ENCODE data around the gene STAC3.

The STAC3 gene

GRCh38 chr12:57222286-57223190 lies 28.4 kb downstream of the STAC3 start:
- DNase-seq (ENCODE audit: low read depth) = no peak

- DNase-seq (ENCODE audit: low read depth) = no peak
Observed at GRCh38 chr12:57221169-57221917, 29.6 kb downstream of the STAC3 start.

GRCh38 chr12:57220770-57221168 lies 30.2 kb downstream of the STAC3 start:
- no peak for DNase-seq (ENCODE audit: low read depth)

- no peak for DNase-seq (ENCODE audit: low read depth)
Observed at GRCh38 chr12:57219993-57220754, 30.8 kb downstream of the STAC3 start.

DNA sequence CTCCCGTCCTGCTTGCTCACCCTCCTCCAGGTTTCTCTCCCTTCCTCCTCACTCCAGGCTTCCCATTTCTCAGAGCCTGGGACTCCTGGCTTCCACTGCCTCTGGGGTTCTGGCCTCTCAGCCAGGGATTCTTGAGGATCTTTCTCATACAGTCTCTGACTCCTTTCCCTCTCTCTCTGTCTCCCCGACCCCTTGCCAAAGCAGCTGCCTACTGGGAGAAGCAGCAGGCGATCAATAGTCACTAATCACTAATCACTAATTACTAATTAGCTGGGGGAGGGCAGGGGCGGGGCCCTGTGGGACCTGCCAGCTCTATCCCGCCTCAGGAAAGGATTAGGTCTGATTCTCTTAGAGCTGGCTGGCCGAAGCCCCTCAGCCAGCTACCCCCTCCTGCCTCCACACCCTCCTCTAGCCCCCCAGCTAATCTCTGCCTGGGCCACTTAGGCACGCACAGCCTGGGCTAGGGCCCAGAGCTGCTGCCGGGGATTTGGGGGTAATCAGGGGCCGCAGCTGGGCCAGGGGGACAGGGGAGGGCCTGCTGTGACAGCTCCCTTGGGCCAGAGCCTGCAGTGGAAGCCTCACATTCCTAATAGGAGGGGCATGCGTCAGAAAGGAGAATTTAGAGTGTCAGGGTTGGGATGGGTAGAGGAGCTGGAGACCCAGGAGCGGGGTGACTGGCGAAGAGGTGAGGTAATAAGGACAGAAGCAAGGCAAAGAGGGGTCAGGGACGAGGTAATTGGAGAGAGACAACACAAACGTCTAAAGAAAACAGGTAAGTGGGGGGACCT lies 31.6 kb downstream of the STAC3 start:
- DNase-seq (ENCODE audit: low read depth) = no peak

DNA sequence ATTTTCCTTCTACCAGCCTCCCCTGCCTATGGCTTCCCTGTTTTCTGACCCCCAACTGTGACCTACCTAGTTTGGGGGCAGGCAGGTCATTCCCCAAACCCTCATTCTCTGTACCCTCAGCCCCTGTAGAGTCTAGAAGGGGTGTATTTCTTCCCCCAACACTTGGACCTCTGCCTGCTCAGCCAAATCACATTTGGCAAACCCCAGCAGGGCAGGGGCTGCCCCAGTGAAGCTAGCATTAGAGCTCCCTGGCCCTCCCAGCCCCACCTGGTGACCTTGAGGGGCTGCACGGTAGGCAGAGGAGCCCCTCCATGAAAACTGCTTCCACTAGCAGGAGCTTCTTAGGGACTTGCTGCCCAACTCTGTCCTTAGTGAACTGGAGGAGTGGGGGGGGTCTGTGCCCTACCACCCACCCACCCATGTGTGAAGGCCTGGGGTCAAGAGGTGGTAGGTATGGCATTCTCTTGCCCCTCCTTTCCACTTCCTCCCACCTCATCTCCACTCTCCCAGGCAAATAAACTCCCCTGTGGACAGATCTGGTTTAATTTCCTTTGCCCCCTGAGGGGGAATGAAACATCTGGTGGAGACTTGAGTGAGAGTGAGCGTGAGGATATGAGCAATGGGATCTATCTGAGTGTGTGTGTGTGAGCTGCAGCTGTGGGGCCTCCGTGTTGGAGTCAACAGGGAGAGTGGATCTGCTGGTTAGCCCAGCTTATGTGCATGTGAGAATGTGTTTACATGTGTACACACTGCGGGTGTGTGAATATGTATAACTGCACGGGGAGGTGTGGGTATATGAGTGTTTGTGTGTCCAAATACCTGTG lies 32.7 kb downstream of the STAC3 start:
- DNase-seq (ENCODE audit: low read depth) = no peak

DNA sequence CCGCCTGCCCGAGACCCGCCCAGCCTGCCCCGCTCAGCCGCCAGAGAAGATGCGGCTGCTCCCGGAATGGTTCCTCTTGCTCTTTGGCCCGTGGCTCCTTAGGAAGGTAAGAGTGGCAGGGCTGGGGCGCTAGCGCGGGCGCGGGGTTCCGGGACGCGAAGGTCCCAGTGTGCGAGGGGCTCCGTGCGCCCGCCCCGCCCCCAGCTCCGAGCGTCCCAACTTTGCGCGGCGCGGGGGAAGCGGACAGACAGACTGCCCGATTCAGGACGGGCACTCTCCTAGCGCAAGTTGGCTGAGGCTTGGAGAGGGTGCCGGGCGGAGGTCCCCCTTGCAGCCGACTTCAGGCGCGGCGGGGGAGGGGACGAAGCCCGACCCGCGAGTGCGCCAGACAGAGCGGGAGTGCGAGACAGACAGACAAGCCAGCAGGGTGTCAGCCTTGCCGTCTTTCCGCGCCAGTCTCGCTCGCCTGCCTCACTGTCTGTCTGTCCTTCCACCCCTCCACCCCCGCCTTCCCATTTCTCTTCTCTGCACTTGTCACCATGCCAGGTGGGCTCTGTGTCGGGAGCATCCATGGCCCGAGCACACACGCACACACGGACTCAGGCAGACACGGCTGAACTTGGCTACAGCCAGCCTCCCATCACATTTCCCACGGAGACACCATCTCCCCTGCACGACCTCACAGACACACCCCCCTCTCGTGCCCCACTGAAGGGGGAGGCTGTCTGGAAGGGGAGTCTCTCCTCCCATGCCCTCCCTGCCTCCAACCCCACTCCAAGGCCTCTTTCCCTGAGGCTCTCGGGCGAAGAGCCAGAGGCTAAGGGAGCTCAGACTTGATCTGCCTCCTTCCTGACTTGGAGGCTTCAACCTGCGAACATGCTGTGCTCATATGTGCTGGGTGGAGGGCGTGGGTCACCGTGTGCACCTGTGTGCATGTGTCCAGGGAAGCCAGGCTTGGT lies 33.8 kb downstream of the STAC3 start:
- no peak for DNase-seq (ENCODE audit: low read depth)

DNA sequence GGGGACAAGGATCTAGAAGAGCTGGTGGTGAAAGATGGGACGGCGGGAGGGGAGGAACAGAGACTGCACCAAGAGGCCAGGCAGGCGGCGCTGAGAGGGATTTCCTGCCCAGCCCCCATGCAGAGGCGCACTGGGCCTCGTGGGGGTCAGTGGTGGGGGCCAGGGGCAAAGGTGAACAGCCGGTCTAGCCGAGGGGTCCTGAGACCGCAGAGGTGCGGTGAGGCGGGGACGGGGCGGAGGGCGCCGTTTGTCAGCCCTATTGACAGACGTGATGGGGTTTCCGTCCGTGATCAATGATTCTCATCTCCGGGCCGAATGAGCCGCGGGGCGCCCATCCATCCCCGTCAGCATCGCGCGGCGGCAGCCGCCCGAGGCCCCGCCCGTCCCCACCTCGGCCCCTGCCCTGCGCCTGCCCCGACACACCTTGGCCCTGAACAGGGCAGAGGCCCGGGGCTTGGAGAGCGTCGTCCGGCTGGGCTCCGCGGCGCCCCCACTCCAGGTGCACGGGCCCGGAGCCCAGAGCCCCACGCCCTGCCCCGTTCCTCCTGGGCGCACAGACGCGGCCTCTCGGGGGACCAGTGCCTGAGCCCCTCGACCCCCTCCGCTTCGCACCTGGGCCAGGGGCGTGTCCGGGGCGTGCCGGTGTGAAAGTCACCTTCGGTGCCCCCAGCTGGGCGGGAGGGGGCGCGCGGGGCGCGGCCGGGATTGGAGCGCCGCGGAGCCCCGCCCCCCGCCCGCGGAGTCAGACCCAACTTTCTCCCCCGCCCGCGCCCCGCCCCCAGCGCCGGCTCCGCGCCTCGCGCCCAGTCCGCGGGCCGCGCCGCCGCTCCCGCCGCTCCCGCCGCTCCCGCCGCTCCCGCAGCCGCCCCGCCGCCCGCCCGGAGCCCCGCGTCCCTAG lies 34.7 kb downstream of the STAC3 start, which contains the start of gene NXPH4:
NXPH4 (plus strand) TSS at position 781 of the 898 bp plus-strand sequence. CDS start 176 bp downstream, outside the sequence.
- DNase-seq (ENCODE audit: low read depth) = peak; percentile 42

DNA sequence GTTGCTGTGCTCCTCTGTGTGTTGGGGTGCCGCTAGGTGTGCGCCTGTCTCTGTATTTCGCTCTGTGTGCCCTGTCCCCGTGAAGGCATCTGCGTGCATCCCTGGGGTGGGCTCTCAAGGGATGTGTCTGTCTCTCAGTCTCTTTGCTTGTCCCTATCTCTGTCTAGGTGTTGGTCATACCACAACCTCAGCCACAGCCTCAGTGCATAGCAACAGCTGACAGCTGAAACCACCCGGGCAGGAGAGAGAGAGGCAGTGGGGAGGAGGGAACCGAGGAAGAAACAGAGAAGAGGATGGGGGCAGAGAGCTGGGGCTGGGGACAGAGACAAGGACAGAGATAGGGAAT lies 35.3 kb downstream of the STAC3 start:
- no peak for DNase-seq (ENCODE audit: low read depth)

GRCh38 chr12:57215065-57215464 lies 35.9 kb downstream of the STAC3 start:
- DNase-seq (ENCODE audit: low read depth) = no peak

DNA sequence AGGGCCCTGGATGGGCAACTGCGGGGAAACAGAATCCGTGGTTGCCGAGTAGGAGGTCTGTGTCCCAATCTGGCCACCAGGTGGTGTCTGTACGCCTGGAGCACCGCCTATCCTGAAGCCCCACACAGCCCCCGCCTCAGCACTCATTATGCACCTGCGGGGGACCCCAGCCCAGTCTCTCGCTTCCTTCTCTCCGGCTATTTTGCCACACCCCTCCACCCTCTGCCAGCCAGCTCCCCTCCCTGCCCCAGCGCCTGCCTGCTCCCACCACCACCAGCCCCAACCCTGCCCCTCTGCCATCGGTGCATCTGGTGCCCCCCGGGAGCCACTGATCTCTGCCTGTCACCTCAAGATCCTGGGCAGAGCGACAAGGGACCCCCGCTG lies 36.6 kb downstream of the STAC3 start:
- DNase-seq (ENCODE audit: low read depth) = peak; percentile 38

DNA sequence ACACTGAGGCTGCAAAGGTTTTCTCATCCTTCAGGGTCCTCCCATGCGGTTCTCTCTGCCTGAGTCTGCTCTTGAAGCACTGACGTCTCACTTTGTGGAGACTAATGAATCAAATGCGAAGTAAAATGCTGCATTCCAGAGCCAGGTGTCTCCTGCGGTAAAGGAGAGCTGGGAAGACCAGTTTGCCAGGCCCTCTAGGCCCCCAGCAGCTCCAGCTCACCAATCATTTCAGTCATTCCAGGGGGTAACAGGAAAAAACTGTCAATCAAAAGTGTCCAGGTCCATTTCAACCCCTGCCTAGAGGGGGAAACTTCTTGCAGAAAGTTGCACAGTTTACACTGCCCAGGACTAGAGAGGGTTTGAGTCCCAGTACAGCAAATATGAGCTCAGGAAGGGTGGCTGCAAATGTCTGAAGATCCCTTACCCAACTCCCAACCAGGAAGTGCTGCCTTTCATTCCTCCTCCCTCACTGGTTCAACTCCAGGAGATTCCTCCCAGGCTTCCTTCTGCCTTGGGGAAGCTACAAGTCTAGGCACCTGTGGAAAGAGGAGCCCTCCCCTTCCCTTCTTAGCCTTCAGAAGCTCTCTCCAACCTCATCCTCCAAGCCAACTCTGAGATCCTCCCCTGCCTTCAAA lies 37.1 kb downstream of the STAC3 start:
- no peak for DNase-seq (ENCODE audit: low read depth)

DNA sequence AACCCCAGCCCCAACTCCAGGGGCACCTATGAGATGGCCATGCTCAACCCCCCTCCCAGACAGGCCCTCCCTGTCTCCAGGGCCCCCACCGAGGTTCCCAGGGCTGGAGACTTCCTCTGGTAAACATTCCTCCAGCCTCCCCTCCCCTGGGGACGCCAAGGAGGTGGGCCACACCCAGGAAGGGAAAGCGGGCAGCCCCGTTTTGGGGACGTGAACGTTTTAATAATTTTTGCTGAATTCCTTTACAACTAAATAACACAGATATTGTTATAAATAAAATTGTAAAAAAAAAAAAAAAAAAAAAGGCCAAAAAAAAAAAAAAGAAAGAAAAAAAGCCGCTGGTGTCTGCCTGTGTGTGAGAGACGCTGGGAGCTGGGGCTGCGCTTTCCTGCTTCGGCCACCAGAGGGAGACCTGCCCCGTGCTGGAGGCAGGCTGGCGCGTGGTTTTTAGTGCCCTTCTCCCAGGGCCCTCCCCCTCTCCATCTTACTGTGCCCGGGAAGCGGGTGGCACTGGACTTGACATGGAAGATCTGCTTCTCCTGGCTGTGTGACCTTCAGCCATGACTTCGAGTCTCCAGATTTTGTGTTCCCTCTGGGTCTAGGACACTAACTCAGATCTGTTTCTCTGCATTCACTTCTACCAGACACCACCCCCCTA lies 37.8 kb downstream of the STAC3 start:
- peak; percentile 73 for DNase-seq (ENCODE audit: low read depth)

GRCh38 chr12:57212701-57213057 lies 38.3 kb downstream of the STAC3 start:
- no peak for DNase-seq (ENCODE audit: low read depth)

DNA sequence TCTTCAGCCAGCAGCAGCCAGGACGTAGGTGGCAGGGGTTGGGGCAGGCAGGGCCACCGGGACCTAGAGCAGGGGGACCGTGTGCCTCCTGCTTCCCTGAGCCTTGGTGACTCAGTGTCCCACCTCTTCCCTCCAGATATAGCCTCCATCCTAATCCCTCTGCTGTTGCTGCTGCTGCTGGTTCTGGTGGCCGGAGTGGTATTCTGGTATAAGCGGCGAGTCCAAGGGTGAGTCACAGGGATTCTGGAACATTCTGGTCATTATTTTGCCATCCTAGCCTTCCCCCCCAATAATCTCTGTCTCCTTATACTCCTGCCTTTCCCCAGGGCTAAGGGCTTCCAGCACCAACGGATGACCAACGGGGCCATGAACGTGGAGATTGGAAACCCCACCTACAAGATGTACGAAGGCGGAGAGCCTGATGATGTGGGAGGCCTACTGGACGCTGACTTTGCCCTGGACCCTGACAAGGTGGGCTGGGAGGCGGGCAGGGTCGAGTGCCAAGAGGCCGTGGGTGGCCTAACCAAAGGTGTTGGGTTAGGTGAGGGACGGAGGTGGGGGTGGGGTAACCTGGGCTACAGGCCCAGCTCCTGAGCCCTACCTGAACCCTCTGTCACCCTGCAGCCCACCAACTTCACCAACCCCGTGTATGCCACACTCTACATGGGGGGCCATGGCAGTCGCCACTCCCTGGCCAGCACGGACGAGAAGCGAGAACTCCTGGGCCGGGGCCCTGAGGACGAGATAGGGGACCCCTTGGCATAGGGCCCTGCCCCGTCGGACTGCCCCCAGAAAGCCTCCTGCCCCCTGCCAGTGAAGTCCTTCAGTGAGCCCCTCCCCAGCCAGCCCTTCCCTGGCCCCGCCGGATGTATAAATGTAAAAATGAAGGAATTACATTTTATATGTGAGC lies 38.9 kb downstream of the STAC3 start:
- DNase-seq (ENCODE audit: low read depth) = no peak

GRCh38 chr12:57210926-57211692 lies 39.9 kb downstream of the STAC3 start:
- no peak for DNase-seq (ENCODE audit: low read depth)

Data from activated T-helper 1 cell treated with Interleukin-2 at 50 U/mL for 16 hours (primary cell).